ENCODE results near the gene IFIT2.
"Not testable (repeated sequence)": the region's sequence is repeated elsewhere in the genome, so short reads cannot be mapped to it uniquely, and the experiment has no call there.

IFIT2 gene

DNA sequence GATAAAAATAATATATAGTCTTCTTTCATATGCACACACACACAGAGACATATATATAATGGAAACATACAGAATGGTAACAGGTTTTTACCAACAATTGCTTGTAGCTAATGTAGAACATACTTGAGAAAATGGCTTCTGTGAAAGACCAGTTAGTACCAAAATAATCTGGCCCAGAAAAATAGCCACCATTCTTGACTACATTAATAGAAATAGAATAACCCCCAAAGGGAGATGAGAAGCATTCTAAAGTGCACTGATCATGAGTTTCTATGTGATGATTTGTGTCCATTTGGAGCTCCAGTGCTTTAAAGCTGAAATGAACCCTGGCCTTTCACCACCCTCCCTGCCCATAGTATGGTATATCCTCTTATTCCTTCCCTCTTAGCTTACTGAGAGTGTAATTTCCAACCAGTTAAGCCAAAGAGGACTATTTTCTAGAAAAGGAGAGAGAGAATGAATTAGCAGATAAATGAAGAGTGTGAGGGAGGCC is 22.9 kb upstream of the IFIT2 start:
- no peak for DNase-seq (ENCODE audit: extremely low spot score, insufficient read length, low read depth)
- FAIRE-seq: no peak

DNA sequence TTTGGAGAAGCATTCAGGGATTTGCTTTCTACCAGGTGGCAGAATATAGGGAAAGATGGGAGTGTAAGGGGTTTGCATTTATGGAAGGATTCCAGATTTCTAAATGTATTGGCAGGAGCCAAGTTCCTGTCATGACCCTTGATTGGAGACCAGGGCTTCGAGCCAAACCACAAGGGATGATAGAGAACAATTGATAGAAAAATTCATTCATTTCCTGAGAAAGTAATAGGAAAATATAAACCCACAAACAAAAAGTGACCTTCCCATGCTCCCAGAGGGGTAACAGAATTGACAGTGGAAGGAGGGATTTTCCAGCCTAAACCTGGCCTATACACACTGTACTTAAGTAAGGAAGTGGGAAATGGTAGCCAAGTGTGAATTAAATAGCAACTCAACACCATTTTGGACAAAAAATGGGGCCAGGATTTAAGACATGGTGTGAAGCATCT is 22.4 kb upstream of the IFIT2 start:
- DNase-seq (ENCODE audit: extremely low spot score, insufficient read length, low read depth): no peak
- FAIRE-seq: no peak

DNA sequence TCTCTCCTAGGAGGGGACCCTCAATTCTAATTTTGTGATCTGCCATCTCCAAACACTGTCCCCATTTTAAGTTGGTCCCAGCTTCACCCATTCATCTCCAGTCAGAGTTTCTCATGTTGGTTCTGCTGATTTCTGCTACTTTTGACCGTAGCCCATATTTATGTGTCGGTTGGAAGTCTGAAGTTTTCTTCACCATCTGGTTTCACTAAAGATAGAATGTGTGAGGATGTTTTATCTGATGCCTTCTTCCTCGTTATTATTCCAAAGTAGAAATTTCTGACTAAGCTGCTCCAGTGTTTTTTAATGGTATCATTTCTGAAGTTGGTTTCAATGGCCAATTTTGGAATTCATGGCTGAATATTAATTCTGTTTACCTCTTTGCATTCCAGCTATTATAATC is 21.3 kb upstream of the IFIT2 start:
- DNase-seq (ENCODE audit: extremely low spot score, insufficient read length, low read depth) (no peak), FAIRE-seq (no peak)

DNA sequence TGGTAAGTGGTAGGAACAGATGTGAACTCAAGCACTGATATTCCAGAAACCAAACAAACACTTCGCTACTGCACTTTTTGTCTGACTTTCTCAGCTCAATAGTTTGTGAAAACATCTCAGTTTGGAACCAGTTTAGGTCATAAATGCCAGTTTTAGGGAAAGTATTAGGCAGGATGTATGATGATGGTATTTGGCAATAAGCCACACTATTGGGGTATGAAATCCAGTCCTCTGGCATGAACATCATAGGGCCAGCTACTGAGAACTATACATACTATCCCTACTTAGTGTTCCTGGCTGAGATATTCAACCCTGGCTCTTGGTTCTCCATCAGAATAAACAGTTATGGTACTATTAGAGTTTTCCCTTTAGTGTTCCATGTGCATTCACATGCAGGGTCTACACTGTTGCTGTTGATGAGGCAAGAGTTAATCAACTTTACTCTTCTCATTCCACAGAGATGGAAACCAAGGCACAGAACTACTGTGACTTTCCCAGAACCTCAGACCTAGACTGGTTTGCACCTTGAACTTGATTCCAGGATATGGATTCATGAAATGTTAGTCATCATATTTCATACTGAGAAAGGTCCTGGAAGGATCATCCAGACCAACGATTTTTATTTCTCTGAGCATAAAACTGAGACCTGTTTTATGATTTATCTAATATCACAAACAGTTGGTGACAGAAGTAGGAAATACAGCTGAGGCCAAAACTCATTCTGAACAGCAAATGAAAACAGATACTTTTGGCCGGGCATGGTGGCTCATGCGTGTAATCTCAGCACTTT is 20.0 kb upstream of the IFIT2 start:
- FAIRE-seq: no peak
- DNase-seq (ENCODE audit: extremely low spot score, insufficient read length, low read depth): no peak

DNA sequence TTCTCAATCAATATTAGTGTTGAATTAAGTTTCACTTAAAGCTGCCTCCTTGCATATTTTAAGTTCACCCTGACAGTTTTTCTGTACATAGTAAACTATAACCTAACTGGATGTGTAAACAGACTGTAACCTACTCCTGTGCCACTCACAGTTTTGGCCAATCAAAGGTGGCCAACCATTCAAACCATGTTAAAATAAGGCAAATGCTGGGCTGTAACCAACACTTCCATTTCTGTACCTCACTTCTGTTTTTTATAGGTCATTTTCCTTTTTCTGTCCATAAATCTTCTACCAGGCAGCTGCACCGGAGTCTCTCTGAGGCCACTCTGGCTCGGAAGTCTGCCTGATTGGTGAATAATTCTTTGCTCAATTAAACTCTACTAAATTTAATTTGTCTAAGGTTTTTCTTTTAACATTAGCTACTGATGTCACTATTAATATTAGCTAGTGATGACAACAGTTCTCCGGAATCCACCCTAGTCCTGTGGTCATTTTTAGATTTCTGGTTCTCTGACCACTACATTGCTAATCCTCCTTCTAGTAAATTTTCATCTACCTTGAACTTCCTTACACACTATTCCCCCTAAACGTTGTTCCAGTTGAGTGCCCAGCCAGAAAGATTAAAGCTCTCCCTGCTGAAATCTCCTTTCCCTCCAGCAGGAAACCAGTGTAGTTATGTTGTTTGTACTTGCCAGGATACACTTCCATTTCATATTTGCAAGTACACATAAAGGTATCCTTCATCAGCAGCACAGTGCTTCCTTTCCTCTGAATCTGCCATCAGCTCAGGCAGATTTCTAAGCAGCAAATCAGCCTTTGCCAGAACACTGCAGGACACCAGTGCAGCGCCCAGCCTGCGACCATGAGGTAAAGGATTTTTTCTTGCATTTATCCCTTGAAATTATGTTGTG is 18.6 kb upstream of the IFIT2 start:
- no peak for FAIRE-seq
- DNase-seq (ENCODE audit: extremely low spot score, insufficient read length, low read depth): no peak

DNA sequence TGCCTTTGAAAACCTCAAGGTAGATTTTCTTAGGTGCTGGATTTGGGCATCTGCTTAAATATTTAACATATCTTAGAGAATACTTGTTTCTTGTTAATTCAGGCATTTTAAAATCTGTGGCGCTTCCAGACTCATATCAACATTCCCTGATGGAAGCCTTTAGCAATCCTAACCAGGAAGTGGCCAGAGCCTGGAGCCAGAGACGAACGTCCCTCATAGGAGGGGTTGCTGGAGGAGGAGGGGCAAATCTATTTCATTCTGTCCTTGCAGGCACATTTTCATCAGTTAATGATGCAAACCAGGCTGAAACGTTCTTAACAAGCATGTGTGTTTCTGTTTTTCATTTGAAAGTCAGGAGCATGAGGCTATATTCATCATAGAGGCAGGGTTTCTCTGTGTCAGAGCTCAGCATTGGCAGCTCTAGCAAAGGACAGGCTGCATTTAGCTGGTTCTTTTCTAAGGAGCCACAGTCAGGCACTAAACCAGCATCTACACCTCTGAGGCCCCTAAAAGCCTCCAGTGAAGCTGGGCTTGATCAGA is 17.8 kb upstream of the IFIT2 start:
- no peak for DNase-seq (ENCODE audit: extremely low spot score, insufficient read length, low read depth)
- FAIRE-seq: no peak

DNA sequence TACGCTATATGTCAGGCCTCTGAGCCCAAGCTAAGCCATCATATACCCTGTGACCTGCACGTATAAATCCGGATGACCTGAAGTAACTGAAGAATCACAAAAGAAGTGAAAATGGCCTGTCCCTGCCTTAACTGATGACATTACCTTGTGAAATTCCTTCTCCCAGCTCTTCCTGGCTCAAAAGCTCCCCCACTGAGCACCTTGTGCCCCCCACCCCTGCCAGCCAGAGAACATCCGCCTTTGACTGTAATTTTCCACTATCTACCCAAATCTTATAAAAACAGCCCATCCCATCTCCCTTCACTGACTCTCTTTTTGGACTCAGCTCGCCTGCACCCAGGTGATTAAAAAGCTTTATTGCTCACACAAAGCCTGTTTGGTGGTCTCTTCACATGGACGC is 17.1 kb upstream of the IFIT2 start:
- not testable (repeated sequence) for DNase-seq (ENCODE audit: extremely low spot score, insufficient read length, low read depth); FAIRE-seq

DNA sequence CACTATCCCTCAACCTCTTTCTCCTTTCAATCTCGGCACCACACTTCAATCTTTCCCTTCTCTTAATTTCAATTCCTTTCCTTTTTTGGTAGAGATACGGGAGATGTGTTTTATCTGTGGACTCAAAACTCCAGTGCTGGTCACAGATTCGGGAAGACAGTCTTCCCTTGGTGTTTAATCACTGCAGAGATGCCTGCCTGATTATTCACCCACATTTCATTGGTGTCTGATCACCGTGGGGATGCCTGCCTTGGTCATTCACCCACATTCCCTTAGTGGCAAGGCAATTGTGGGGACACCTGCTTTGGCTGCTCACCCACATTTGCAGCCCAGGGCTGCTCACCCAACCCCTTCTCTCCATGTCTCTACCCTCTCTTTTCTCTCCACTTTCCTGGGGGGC is 16.5 kb upstream of the IFIT2 start:
- not testable (repeated sequence) for DNase-seq (ENCODE audit: extremely low spot score, insufficient read length, low read depth); FAIRE-seq

DNA sequence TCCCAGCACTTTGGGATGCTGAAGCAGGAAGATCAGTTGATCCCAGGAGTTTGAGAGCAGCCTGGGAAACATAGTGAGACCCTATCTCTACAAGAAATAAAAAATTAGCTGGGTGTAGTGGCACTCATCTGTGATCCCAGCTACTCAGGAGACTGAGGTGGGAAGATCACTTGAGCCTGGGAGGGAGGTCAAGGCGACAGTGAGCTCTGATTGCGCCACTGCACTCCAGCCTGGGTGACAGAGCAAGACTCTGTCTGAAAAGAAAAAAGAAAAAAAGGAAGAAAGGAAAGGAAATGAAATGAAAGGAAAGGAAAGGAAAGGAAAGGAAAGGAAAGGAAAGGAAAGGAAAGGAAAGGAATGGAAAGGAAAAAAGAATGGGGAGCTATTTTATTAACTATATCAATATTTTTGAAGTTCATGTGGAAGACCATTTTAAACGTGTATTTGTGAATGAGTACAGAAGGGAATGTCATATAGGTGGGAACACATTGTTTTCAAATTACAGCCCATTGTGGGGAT is 7.1 kb upstream of the IFIT2 start:
- FAIRE-seq: no peak
- DNase-seq (ENCODE audit: extremely low spot score, insufficient read length, low read depth): no peak

DNA sequence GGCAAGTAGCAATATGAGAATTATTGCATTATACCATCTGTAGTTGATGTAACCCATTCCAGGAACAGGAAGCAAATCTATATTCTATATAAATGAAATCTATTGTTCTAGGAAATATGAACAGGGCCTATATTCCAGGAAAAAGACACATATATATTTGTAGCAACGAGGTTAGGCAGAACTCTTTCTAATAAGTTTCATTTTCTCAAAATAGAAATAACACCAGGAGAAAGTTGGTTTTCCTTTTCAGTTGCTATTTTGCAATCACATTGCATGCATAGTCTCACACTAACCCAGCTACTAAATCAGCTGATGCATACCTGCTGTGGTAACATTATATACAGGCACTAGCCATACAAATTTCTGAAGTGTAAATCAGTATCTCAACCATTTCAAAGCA is 6.2 kb upstream of the IFIT2 start:
- FAIRE-seq: peak; percentile 71
- no peak for DNase-seq (ENCODE audit: extremely low spot score, insufficient read length, low read depth)

DNA sequence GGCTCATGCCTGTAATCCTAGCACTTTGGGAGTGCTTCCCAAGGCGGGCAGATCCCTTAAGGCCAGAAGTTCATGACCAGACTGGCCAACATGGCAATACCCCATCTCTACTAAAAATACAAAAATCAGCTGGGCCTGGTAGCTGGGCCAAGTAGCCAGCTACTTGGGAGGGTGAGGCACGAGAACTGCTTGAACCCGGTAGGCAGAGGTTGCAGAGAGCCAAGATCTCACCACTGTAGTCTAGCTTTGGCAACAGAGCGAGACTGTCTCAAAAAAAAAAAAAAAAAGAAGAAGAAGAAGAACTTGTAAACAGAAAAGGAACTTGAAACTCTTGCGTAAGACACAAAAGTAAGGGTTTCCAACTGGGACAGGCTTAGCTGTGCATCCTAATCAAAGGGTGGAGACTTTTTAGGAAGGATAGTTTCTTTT is 5.6 kb upstream of the IFIT2 start:
- DNase-seq (ENCODE audit: extremely low spot score, insufficient read length, low read depth): no peak
- peak; percentile 83 for FAIRE-seq

DNA sequence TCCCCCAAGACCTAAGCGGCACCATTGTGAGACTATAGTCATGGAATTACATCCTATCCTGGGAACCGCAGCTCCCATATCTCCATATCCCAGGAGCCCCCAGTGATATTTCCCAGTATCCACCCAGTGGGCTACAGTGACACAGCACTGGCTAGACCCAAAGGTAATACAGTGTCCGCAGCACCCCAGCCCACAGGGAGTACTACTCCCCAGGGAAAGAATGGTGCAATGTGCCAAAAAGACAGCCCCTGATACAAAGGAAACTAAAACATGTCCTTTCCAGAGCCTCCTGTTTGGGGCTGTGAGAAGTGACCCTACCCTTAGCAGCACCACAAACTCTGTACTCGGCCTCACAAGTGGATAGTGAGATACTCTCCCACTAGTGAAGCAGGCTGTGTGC is 4.5 kb upstream of the IFIT2 start:
- DNase-seq (ENCODE audit: extremely low spot score, insufficient read length, low read depth) (no peak), FAIRE-seq (no peak)

DNA sequence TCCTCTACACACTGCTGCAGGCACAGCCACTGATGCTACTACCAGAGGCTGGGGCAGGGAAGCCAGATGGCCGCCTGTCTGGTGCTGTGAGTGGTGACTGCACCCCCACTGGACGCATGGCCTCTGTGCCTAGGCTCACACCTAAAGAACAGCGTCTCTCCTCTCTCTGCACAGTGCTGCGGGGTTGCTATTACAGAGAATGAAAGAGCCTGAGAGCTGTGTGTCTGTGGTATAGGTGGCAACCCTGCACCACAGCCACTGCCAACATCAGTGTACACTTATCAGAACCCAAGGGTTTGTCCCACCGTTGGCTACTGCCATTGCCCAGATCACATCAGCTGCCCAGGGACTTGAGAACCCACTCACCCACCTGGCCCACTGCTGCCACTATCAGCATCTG is 4.1 kb upstream of the IFIT2 start:
- FAIRE-seq: no peak
- no peak for DNase-seq (ENCODE audit: extremely low spot score, insufficient read length, low read depth)

DNA sequence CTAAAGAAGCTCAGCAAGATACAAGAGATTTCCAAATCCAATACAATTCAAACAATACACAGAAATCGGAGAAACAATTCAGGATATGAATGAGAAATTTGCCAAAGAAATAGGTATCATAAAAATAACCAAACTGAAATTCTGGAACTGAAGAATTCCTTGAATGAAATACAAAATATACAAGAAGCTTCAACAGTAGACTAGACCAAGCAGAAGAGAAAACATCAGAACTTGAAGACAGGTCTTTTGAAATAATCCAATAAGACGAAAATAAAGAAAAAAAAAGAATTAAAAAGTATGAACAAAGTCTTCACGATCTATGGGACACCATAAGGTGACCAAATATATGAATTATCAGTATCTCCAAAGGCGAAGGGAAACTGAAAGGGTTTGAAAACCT is 2.8 kb upstream of the IFIT2 start:
- FAIRE-seq (no peak), DNase-seq (ENCODE audit: extremely low spot score, insufficient read length, low read depth) (no peak)

DNA sequence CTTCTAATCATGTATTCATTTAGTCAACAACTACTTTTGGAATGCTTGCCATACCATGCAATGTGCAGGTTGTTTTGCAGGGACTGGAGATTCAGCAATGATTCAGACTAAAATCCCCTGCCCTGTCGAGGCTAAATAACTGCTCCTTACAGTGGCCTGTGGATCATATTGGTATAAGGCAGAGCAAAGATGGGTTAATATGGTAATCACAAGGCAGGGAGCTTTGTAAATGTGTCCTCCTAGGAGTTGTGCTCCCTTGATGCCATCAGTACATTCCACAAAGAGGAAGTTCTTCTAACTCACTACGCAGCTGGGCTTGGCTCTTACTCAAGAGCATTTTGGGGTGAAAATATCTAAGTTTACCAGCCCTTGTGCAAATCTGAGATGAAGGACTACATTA is 614 bp upstream of the IFIT2 start:
- no peak for DNase-seq (ENCODE audit: extremely low spot score, insufficient read length, low read depth)
- peak; percentile 72 for FAIRE-seq

DNA sequence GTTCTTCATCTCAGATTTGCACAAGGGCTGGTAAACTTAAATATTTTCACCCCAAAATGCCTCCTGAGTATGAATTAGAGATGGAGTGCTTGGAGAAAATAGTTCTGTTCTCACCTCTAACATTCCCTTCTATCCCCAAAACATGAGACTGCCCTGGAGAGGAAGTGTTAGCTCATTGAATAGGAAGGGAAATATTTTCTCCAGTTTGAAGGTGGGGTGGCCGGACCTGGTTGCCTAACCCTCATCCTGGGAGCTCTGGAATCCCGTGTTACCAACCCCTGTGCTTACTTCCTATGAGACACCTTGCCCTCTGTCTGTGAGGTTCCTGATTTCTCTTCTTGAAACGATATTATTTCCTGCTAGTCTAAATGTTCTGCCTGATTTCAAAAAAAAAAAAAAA is 779 bp downstream of the IFIT2 start:
- no peak for FAIRE-seq
- DNase-seq (ENCODE audit: extremely low spot score, insufficient read length, low read depth): no peak

DNA sequence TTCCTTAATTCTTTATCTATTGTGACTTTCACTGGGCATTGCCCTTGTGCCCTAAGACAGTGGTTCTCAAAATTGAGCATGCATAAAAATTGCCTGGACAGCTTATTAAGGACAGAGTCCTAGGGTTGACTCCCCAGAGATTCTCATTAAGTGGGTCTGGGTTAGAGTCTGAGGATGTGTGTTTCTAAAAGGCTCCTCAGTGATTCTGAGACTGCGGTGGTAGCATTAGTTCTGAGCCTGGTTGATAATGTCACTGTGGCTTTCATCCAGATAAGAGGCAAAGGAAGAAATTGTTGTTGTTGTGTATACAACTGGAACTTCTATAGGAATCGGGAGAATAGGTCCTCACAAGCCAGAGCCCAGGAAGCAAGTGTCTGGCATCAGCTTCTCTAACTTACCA is 1.3 kb downstream of the IFIT2 start:
- FAIRE-seq (peak; percentile 57), DNase-seq (ENCODE audit: extremely low spot score, insufficient read length, low read depth) (no peak)

DNA sequence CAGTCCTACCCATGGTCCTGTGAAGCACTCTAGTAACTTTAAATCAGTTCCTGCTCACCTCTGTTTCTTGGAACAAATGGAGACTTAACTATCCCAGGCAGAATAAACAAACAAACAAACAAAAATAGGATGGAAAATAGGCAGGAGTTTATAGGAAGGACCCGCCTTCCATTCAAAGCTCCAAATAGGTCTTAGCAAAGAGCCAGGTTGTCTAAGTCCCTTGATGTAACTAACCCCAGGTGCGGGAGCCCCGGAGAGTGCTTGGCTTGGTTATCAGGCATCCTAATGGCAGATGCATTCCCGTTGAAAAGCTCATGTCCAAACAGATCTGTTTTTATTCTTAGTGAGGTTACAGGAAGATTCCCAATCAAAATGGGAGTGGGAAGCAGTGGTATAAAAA is 2.2 kb downstream of the IFIT2 start:
- FAIRE-seq: no peak
- DNase-seq (ENCODE audit: extremely low spot score, insufficient read length, low read depth): no peak

DNA sequence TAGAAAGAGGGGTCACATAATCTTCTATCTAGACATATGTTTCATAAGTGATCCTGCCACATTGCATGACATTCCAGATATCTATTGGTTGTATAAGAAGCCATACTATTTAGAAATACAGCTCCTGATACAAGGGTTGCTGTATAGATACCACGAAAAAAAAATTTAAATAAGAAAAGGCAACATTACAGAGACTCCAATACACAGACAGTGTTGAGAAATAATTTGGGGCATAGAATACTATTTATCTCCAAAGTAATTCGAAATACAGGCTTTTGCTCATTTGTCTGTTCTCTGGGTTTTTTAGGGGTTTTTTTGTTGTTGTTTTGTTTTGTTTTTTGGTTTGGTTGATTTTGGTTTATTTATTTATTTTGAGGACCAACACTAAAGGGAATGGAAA is 2.6 kb downstream of the IFIT2 start:
- FAIRE-seq (no peak), DNase-seq (ENCODE audit: extremely low spot score, insufficient read length, low read depth) (no peak)

DNA sequence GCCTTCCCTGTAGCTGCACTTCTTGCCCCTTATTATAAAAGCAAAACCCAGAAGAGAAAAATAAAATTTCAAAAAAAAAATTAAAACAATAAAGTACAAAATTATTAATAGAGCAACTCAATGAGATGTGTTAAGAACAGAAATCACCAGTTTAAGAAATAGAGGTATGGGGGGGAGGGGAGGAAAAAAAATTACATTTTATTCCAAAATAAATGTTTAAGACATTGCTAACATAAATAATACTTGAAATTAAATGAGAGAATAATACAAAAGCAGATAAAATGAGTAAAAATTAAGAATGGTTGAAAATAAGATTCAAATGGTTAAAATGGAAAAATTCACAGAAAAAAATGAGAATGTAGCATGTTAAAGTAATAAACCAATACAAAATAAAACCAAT is 3.1 kb downstream of the IFIT2 start:
- no peak for DNase-seq (ENCODE audit: extremely low spot score, insufficient read length, low read depth)
- FAIRE-seq: no peak
